Hematopoietic multipotent progenitor cell treated with erythropoietin and hydrocortisone succinate and interleukin-3 and kit ligand, for 17 days (in vitro differentiated cells): ENCODE measurements around the gene VEGFB.
"Not testable (repeated sequence)": the region's sequence is repeated elsewhere in the genome, so short reads cannot be mapped to it uniquely, and the experiment has no call there.

Experiments
- DNase-seq: peaks from one replicate; pipeline ENCODE4 v3.0.0-alpha.2; 2015; ENCODE audit warnings: low spot score

The VEGFB gene

DNA sequence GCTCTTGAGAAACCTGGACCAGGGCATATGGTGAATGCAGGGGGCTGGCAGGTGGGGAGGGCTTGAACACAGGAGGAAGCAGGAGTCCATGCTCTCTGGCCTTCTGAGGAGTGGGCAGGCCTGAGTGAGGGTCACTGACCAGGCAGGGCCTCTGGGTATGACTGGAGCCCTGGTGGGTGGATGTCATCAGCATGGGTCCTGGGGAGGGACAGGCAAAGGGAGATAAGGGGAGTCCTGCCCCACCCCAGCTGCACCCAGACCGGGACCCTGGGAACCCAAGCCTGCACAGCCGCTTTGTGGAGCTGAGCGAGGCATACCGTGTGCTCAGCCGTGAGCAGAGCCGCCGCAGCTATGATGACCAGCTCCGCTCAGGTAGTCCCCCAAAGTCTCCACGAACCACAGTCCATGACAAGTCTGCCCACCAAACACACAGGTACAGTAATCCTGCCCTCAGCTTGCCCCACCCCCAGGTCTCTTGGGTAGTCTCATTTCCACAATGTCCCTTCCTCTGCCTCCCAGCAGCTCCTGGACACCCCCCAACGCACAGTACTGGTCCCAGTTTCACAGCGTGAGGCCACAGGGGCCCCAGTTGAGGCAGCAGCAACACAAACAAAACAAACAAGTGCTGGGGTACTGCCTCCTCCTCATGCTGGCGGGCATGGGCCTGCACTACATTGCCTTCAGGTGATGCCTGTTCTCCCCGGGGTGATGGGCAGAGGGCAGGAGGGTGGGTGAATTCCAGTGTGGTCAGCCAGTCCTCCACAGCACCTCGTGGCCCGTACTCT is 2.0 kb upstream of the VEGFB start:
- DNase-seq = no peak

DNA sequence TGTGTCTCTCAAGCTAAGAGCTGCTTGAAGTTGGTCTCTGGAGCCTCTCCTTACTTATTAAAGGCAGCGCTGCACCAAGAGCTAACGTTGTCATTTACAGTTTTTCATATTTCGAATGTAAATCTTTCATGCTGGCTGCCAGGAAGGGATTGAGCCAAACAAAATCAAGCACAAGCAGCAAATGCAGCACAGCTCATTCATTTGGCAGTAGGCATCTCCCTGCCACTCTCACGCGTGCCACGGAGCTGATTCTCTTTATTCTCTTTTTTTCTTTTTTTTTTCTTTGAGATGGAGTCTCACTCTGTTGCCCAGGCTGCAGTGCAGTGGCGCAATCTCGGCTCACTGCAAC is 1.4 kb upstream of the VEGFB start:
- no peak for DNase-seq

DNA sequence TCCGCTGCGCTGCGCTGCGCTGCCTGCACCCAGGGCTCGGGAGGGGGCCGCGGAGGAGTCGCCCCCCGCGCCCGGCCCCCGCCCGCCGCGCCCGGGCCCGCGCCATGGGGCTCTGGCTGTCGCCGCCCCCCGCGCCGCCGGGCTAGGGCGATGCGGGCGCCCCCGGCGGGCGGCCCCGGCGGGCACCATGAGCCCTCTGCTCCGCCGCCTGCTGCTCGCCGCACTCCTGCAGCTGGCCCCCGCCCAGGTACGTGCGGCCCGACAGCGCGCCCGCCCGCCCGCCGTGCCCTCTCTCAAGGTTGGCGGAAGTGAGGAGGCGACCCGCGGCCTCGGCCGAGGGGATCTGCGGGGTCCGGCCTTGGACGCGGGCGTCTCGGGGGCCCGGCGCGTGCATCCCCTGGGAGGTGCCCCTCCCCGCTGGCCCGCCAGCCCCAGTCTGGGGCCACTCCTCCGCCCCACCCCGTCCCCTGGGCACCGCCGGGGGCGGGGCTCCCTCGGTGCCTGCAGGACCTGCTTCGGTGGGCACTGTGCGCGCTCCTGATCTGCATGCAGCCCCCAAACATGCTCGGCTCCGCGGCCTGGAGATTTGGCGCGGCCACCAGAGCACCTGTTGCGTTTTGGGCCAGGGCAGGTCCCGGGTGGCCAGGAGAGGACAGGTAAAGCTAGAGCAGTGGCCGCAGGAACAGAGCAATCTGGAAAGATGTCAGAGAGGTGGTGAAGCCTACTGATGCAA is 429 bp downstream of the VEGFB start:
- DNase-seq = peak; percentile 51

- DNase-seq = no peak
These were observed 1.2 kb downstream of the VEGFB start for GRCh38 chr11:64235437-64236161.

DNA sequence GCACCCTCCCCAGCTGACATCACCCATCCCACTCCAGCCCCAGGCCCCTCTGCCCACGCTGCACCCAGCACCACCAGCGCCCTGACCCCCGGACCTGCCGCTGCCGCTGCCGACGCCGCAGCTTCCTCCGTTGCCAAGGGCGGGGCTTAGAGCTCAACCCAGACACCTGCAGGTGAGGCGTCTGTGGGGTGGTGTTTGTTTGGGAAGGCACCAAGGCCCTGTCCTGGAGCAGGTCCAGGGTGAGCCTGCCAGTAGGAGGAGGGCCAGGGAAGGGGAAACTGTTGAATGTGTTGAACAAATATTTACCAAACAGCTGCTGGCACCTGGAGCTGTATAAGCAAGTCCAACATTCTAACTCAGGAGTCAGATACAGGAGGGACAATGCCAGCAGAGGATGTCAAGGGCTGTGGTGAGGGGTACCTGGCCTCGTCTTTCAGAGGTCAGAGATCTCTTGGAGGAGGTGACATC is 3.1 kb downstream of the VEGFB start:
- DNase-seq = no peak

- no peak for DNase-seq
These were observed 3.7 kb downstream of the VEGFB start for GRCh38 chr11:64238076-64238475.

DNA sequence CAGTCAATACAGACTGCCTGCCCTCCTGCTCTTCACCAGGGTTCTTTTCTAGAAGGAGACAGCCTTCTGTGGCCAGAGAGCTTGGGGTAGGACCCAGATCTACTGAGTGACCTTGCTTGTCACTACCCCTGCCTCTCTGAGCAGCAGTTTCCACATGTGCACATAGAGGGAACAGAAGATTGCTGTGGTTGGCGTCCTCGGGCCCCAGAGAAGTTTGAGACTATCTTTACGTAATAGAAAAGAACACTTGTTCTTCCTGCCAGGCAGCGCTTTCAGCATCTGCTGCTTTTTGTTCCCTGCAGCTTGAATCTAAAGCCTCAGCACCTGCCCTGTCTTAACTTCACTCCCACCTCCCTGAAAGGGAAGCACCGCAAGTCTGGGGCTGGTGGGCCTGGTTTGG is 4.6 kb downstream of the VEGFB start:
- no peak for DNase-seq

GRCh38 chr11:64239662-64240434 is 5.5 kb downstream of the VEGFB start:
- no peak for DNase-seq

- peak; percentile 99 for DNase-seq
These were observed 6.3 kb downstream of the VEGFB start, which contains the start of gene FKBP2 for GRCh38 chr11:64240435-64241240. Gene FKBP2 (plus strand): TSS chr11:64241095. CDS start chr11:64242388, 1,293 bp downstream.

DNA sequence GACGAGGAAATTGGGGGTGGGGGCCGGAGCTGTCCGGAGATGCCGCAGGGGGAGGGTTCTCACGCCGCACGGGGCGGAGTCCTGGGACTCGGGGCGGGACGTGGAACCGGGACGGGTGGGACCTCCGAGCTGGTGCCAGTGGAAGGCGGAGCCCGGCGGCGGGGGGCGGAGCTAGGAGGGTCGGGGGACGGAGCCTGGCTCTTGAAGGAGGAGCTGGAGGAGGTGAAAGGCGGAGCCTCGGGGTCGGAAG is 6.8 kb downstream of the VEGFB start:
- DNase-seq = peak; percentile 100

- DNase-seq = no peak
These were observed 7.3 kb downstream of the VEGFB start for GRCh38 chr11:64241491-64242374.

DNA sequence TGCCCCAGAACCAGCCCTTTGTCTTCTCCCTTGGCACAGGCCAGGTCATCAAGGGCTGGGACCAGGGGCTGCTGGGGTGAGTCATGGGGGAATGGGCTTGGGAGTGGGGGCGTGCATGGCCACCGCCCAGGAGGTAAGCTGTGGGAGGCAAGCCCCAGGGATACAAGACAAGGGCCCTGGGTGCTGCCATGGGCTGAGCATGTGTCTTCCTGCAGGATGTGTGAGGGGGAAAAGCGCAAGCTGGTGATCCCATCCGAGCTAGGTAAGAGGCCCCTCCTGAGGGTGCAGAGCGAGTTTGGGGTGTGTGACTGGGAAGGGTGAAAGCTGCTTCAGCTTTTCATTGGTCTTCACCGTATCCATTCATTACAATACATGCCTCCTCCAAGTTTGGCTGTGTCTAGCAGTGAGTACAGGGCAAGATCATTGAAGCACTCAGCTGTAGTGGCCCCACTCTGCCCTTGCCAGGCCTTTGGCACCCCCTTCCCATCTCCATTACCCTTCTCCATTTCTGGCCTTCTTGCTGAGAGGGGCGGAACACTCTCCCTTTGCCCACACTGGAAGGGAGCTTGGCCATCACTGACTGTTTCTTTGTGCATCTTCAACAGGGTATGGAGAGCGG is 9.0 kb downstream of the VEGFB start:
- no peak for DNase-seq

GRCh38 chr11:64244107-64244506 is 9.7 kb downstream of the VEGFB start:
- DNase-seq = no peak

GRCh38 chr11:64244966-64245365 is 10.6 kb downstream of the VEGFB start:
- DNase-seq = no peak

- DNase-seq = no peak
These were observed 11.0 kb downstream of the VEGFB start for GRCh38 chr11:64245401-64245796.

DNA sequence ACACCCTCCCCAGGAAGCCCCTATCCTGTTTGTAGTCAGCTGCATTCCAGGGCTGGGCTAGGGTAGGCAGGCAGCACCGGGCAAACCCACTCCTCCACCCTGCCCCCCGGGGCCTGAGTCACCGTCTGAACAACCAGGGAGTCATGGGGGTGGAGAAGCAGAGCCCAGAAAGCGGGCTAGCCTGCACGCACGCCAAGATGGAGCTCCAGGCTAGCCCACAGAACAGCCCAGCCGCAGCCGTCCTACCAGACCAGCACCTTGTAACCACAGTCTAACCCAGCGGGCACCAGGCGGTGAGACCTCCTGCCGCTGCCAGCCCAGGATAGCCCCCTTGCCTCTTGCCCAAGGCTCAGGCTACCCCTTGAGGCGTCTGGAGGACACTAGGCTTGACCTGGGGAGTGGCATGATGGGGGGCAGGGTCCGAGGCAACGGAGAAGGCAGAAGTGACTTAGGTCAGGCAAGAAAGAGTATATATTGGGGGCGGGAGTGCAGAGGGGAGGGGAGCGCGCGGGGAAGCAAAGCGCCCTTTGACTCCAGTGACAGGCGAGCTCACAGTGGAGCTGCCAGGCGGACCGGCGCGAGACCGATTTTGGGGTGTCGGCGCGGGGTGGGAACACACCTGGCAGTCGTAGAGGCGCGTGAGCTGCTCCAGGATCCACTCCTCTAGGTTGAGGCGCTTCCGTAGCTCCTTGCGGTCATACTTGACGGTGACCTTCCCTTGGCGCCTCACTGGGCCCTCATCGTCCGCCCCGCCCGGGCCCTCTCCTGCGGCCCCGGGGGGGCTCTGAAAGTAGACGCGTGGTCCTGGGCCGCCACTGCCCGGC is 11.6 kb downstream of the VEGFB start:
- no peak for DNase-seq

- not testable (repeated sequence) for DNase-seq
These were observed 12.2 kb downstream of the VEGFB start for GRCh38 chr11:64246621-64246870.

DNA sequence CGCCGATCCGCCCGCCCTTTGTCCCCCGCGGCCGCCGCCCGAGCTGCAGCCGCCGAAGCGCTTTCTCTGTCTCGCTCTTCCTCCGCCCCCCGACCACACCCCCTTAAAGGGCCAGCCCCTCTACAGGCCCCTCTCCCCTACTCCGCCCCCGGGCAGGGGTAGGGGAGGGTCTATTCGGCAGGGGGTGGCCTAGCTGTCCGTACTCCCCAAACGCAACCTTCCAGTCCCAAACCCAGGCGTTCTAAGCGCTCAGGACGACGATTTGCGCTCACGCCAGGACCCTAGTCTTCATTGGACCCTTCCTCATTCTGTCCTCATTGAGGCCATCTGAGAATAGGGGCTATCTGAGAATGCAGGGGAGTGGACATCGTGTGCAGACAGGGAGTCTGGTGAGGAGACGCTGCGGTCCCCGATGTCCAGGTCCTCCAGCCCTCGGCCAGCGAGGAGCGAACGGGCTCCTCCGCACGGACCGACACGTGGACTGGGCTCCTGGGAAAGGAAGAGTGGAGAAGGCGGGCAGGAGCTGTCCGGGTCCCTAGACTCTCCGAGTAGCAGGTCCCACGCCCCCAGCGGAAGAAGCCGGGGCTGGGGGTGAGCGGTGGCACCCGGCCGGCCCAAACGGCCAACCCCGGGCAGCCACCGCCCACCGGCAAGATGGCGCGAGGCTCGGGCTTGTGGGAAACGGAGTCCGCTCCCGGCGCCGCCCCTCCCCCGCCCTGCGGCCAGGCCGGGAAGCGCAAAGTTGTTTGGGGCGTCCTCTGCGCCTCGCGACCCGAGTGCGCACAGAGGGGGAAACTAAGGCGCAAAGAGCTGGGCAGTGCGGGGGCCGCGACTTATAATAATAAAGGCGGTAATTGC is 12.7 kb downstream of the VEGFB start, which contains the start of gene PPP1R14B:
TSS of gene PPP1R14B (minus strand) at position 73 of the 858 bp plus-strand sequence. CDS start 270 bp downstream, outside the sequence.
- DNase-seq = peak; percentile 81
